H9 (cell line): ENCODE data around the gene KCNG2. TPM values are rescaled to one million over a fixed set of nuclear protein-coding genes. Genes with fewer than 3 reads are reported as not detected.

Source experiments
- DNase-seq: peaks from one replicate; pipeline ENCODE4 v3.0.0-alpha.2; 2017
- H2AFZ ChIP-seq: one replicate; pipeline ENCODE4 v1.6.1; 2013; ENCODE audit warnings: mild to moderate bottlenecking, low read length, control low read depth, moderate library complexity
- H2AK5ac ChIP-seq: 2 replicates; pipeline ENCODE4 v1.6.1; 2013; ENCODE audit warnings: low read length, control low read depth, mixed read lengths; ENCODE audit not compliant: insufficient read length
- H2BK120ac ChIP-seq: one replicate; pipeline ENCODE4 v1.6.1; 2013; ENCODE audit warnings: low read depth, mild to moderate bottlenecking, low read length, control low read depth, inconsistent platforms; ENCODE audit not compliant: poor library complexity, severe bottlenecking
- H2BK12ac ChIP-seq: 2 replicates; pipeline ENCODE4 v1.6.1; 2013; ENCODE audit warnings: low read length, control low read depth, mixed read lengths, low read depth; ENCODE audit not compliant: insufficient read length
- H2BK15ac ChIP-seq: 2 replicates; pipeline ENCODE4 v1.6.1; 2013; ENCODE audit warnings: low read depth, low read length, control low read depth
- H2BK20ac ChIP-seq: one replicate; pipeline ENCODE4 v1.6.1; 2013; ENCODE audit warnings: low read depth, mild to moderate bottlenecking, low read length, control low read depth, inconsistent platforms; ENCODE audit not compliant: poor library complexity, severe bottlenecking
- H2BK5ac ChIP-seq: 2 replicates; pipeline ENCODE4 v1.6.1; 2013; ENCODE audit warnings: low read length, control low read depth, mixed read lengths; ENCODE audit not compliant: insufficient read length
- H3K14ac ChIP-seq: 2 replicates; pipeline ENCODE4 v1.6.1; 2013; ENCODE audit warnings: low read length, control low read depth; ENCODE audit not compliant: insufficient read depth
- H3K18ac ChIP-seq: 2 replicates; pipeline ENCODE4 v1.6.1; 2013; ENCODE audit warnings: low read depth, mild to moderate bottlenecking, mixed read lengths, low read length, control low read depth; ENCODE audit not compliant: insufficient read length
- H3K23ac ChIP-seq: 2 replicates; pipeline ENCODE4 v1.6.1; 2013; ENCODE audit warnings: low read length, control low read depth, mixed read lengths, low read depth; ENCODE audit not compliant: insufficient read length
- H3K23me2 ChIP-seq: 2 replicates; pipeline ENCODE4 v1.6.1; 2013; ENCODE audit warnings: low read depth, mild to moderate bottlenecking, mixed read lengths, low read length, control low read depth; ENCODE audit not compliant: insufficient read length, poor library complexity, severe bottlenecking
- H3K27ac ChIP-seq: 2 replicates; pipeline ENCODE4 v1.5.1; 2013; ENCODE audit warnings: low read length, control low read depth, mixed read lengths, low read depth; ENCODE audit not compliant: insufficient read length
- H3K27me3 ChIP-seq: 2 replicates; pipeline ENCODE4 v1.6.1; 2013; ENCODE audit warnings: low read length, control low read depth, inconsistent platforms; ENCODE audit not compliant: insufficient read depth
- H3K4ac ChIP-seq: 2 replicates; pipeline ENCODE4 v1.6.1; 2013; ENCODE audit warnings: low read depth, mild to moderate bottlenecking, control low read depth, inconsistent platforms, low read length, moderate library complexity
- H3K4me1 ChIP-seq: 2 replicates; pipeline ENCODE4 v1.6.1; 2013; ENCODE audit warnings: low read length, control low read depth, inconsistent platforms; ENCODE audit not compliant: insufficient read depth
- H3K4me2 ChIP-seq: 2 replicates; pipeline ENCODE4 v1.6.1; 2013; ENCODE audit warnings: low read length, control low read depth, mixed read lengths; ENCODE audit not compliant: insufficient read length, insufficient read depth
- H3K56ac ChIP-seq: 2 replicates; pipeline ENCODE4 v1.6.1; 2013; ENCODE audit warnings: low read depth, mild to moderate bottlenecking, mixed read lengths, low read length, control low read depth; ENCODE audit not compliant: insufficient read length
- H3K79me1 ChIP-seq: 2 replicates; pipeline ENCODE4 v1.6.1; 2013; ENCODE audit warnings: low read depth, mild to moderate bottlenecking, moderate library complexity, low read length, control low read depth, inconsistent platforms; ENCODE audit not compliant: insufficient read depth, poor library complexity, severe bottlenecking
- H3K79me2 ChIP-seq: 2 replicates; pipeline ENCODE4 v1.6.1; 2013; ENCODE audit warnings: low read length, control low read depth, inconsistent platforms; ENCODE audit not compliant: insufficient read depth
- H3K9ac ChIP-seq: 2 replicates; pipeline ENCODE4 v1.6.1; 2013; ENCODE audit warnings: low read length, control low read depth, mixed read lengths; ENCODE audit not compliant: insufficient read length; ENCODE audit errors: extremely low read depth
- H3K9me3 ChIP-seq: one replicate; pipeline ENCODE4 v1.6.1; 2013; ENCODE audit warnings: low read depth, low read length, inconsistent platforms; ENCODE audit not compliant: control insufficient read depth
- H3T11ph ChIP-seq: one replicate; pipeline ENCODE4 v1.6.1; 2013; ENCODE audit warnings: mild to moderate bottlenecking, low read length, control low read depth, inconsistent platforms
- H4K20me1 ChIP-seq: one replicate; pipeline ENCODE4 v1.6.1; 2013; ENCODE audit not compliant: control insufficient read depth, insufficient read length, insufficient read depth
- H4K5ac ChIP-seq: 2 replicates; pipeline ENCODE4 v1.6.1; 2013; ENCODE audit warnings: low read depth, mild to moderate bottlenecking, mixed read lengths, low read length, control low read depth; ENCODE audit not compliant: insufficient read length
- H4K8ac ChIP-seq: replicated peaks from 2 replicates; pipeline ENCODE4 v1.6.1; 2013; ENCODE audit warnings: low read length, control low read depth, mixed read lengths, low read depth; ENCODE audit not compliant: insufficient read length
- H4K91ac ChIP-seq: 2 replicates; pipeline ENCODE4 v1.6.1; 2013; ENCODE audit warnings: low read depth, mild to moderate bottlenecking, moderate library complexity, mixed read lengths, low read length, control low read depth; ENCODE audit not compliant: insufficient read length
- H3K27ac Mint-ChIP-seq, 3 experiments: 2 replicates in 2 of 3; 3 replicates in 1 of 3; pipeline ENCODE4 v1.8.0; 2020 to 2021; ENCODE audit warnings: mixed read lengths in 3 of 3, mild to moderate bottlenecking in 1 of 3, moderate library complexity in 1 of 3
- H3K27me3 Mint-ChIP-seq: 2 replicates; pipeline ENCODE4 v1.8.0; 2021; ENCODE audit warnings: low read depth, mild to moderate bottlenecking, moderate library complexity, mixed read lengths
- H3K36me3 Mint-ChIP-seq, 3 experiments: 2 replicates in 2 of 3; 3 replicates in 1 of 3; pipeline ENCODE4 v1.8.0; 2020 to 2021; ENCODE audit warnings: low read depth in 3 of 3, mixed read lengths in 3 of 3; ENCODE audit not compliant: insufficient read depth in 1 of 3
- H3K4me1 Mint-ChIP-seq, 2 experiments: 2 replicates each; pipeline ENCODE4 v1.8.0; 2020; ENCODE audit warnings: mixed read lengths in 2 of 2
- H3K4me3 Mint-ChIP-seq, 2 experiments: 2 replicates in 1 of 2; 3 replicates in 1 of 2; pipeline ENCODE4 v1.8.0; 2020 to 2021; ENCODE audit warnings: mild to moderate bottlenecking in 2 of 2, mixed read lengths in 2 of 2, moderate library complexity in 1 of 2
- H3K9me3 Mint-ChIP-seq, 2 experiments: 2 replicates in 1 of 2; 3 replicates in 1 of 2; pipeline ENCODE4 v1.8.0; 2020; ENCODE audit warnings: mild to moderate bottlenecking in 2 of 2, mixed read lengths in 2 of 2, moderate library complexity in 1 of 2
- WGBS: extraction: QIAGEN DNeasy Blood & Tissue Kit; methylation state at CpG from one replicate; pipeline ENCODE4 v1.1.7; 2013; ENCODE audit warnings: missing lambda C conversion rate, low lambda C conversion rate, mixed read lengths; ENCODE audit not compliant: insufficient read length; ENCODE audit errors: extremely low coverage; 5-methylcytosine and 5-hydroxymethylcytosine counted together
- total RNA-seq: library from RNA; stranded (reverse); gene quantifications from 2 replicates; pipeline ENCODE4 v1.2.1, GENCODE V29; 2021
- TF ChIP-seq, protein P1 (sequence below): fragments of 200-600 bp; sonication (generic); conservative IDR thresholded peaks from 3 replicates; pipeline ENCODE4 v1.8.0; 2021; ENCODE audit warnings: antibody characterized with exemption, mild to moderate bottlenecking

Gene KCNG2
- total RNA-seq, 1 experiment from 2014 or later = 0.15 TPM

DNA sequence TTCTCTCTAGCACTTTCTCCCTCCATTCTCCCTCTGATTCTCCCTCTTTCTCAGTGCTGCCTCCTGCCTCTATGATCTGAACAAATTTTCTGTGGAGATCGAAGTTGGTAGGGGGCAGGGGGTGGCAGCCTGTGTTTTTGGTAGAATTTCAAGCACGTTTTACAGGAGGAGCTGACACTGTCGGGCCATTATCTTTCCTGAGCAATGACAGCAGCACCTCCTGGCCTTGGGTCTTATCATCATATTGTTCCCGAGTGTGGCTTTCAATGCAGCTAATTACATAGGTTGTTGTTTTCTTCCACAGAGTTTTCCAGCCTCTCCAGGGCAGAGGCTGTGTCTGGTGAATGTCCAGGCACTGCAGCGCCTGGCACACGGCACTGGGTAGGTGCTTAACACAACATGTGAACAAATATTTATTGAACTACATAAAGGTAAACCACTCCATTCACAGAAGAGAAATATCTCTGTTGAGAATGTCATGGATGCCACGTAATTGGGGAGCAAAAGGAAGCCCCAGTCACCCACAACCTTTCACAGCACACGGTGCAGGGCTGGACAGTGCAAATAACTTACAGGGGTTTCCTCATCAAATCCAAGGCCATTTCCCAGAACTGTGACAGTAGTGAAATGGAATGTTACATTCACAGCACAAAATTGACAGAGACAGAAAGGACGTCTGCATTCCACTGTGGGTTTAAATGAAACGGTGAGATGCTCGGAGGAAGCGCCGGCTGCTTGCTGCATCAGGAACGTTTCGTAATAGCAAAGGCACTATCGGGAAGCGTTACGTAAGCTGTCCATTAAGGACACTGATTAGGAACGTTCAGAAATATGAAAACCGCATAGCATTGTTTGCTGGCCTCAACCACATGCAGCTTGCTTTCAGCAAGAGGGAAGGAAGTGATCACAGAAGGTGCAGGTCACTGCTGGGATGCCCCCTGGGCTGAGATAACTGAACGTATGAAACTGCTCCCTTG is 6.5 kb upstream of the KCNG2 start:
- WGBS = no CpG with 5 or more reads among the region's 21 CpGs
- Histone ChIP-seq H3K9me3 (no peaks in the 10 kb centered on the region), H2BK5ac (no peak overlapping the region), H3K27me3 (peaks cover 19% of the 10 kb centered on the region; the same call in 1 of the 2 replicates), H4K5ac (no peak overlapping the region), H3K9ac (no peak overlapping the region), H3K79me2 (no peaks in the 10 kb centered on the region), H4K20me1 (peaks cover 2% of the 10 kb centered on the region), H2BK120ac (no peak overlapping the region), H3K4me1 (no peaks in the 10 kb centered on the region), H2BK20ac (no peak overlapping the region), H3K23me2 (no peaks in the 10 kb centered on the region), H3K56ac (no peak overlapping the region), H3K14ac (no peak overlapping the region), H2AFZ (no peak overlapping the region), H3K18ac (no peak overlapping the region), H4K8ac (no peak overlapping the region), H4K91ac (no peak overlapping the region), H3K4me2 (no peak overlapping the region), H3K79me1 (no peaks in the 10 kb centered on the region), H3K23ac (no peak overlapping the region), H3K27ac (no peak overlapping the region), H3T11ph (no peak overlapping the region), H2BK12ac (no peak overlapping the region), H2AK5ac (no peak overlapping the region), H3K4ac (no peak overlapping the region), H2BK15ac (no peak overlapping the region)
- H3K27ac Mint-ChIP-seq = no peak overlapping the region
- H3K4me3 Mint-ChIP-seq = no peak overlapping the region
- H3K9me3 Mint-ChIP-seq = peaks cover 2 to 5% of the 10 kb centered on the region in 2 experiments; a peak in 2 of 5 replicates
- DNase-seq = no peak
- TF ChIP-seq, protein P1, sequence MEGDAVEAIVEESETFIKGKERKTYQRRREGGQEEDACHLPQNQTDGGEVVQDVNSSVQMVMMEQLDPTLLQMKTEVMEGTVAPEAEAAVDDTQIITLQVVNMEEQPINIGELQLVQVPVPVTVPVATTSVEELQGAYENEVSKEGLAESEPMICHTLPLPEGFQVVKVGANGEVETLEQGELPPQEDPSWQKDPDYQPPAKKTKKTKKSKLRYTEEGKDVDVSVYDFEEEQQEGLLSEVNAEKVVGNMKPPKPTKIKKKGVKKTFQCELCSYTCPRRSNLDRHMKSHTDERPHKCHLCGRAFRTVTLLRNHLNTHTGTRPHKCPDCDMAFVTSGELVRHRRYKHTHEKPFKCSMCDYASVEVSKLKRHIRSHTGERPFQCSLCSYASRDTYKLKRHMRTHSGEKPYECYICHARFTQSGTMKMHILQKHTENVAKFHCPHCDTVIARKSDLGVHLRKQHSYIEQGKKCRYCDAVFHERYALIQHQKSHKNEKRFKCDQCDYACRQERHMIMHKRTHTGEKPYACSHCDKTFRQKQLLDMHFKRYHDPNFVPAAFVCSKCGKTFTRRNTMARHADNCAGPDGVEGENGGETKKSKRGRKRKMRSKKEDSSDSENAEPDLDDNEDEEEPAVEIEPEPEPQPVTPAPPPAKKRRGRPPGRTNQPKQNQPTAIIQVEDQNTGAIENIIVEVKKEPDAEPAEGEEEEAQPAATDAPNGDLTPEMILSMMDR = no peak
- no peaks in the 10 kb centered on the region for H3K36me3 Mint-ChIP-seq
- peaks cover 84% of the 10 kb centered on the region for H3K27me3 Mint-ChIP-seq
- no peaks in the 10 kb centered on the region; a peak in 1 of 4 replicates for H3K4me1 Mint-ChIP-seq
